Measurements from ENCODE around the gene CD63. TPM values are rescaled to one million over a fixed set of nuclear protein-coding genes. Genes with fewer than 3 reads are reported as not detected.

Gene CD63
- total and polyA plus RNA-seq, 2 of the 13 experiments (the other 11 are each of a cell fraction or from before 2014, with no cell fraction given): 234 to 277 TPM

GRCh38 chr12:55728939-55729818 is at the start of gene CD63 (continued):
- no peak for TF ChIP-seq BRD4 (CRISPR knock-in tag; IDR thresholded peaks at IDR 0.05)
- peak; percentile 26 for TF ChIP-seq HNRNPLL (IDR thresholded peaks at IDR 0.05; ENCODE audit: low read depth, low read length, poor library complexity, severe bottlenecking)
- TF ChIP-seq, protein P1, sequence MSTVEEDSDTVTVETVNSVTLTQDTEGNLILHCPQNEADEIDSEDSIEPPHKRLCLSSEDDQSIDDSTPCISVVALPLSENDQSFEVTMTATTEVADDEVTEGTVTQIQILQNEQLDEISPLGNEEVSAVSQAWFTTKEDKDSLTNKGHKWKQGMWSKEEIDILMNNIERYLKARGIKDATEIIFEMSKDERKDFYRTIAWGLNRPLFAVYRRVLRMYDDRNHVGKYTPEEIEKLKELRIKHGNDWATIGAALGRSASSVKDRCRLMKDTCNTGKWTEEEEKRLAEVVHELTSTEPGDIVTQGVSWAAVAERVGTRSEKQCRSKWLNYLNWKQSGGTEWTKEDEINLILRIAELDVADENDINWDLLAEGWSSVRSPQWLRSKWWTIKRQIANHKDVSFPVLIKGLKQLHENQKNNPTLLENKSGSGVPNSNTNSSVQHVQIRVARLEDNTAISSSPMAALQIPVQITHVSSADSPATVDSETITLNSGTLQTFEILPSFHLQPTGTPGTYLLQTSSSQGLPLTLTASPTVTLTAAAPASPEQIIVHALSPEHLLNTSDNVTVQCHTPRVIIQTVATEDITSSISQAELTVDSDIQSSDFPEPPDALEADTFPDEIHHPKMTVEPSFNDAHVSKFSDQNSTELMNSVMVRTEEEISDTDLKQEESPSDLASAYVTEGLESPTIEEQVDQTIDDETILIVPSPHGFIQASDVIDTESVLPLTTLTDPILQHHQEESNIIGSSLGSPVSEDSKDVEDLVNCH (CRISPR knock-in tag; IDR thresholded peaks at IDR 0.05): no peak
- no peak for TF ChIP-seq GZF1 (CRISPR knock-in tag; IDR thresholded peaks at IDR 0.05)
- no peak for TF ChIP-seq ZNF362 (CRISPR knock-in tag; IDR thresholded peaks at IDR 0.05; ENCODE audit: borderline replicate concordance)
- TF ChIP-seq ZNF142 (CRISPR knock-in tag; IDR thresholded peaks at IDR 0.05): no peak
- TF ChIP-seq ZNF780A (CRISPR knock-in tag; IDR thresholded peaks at IDR 0.05): 0 out of 2 replicates have a peak, but pooled peaks have one; percentile 38
- TF ChIP-seq, protein P2, sequence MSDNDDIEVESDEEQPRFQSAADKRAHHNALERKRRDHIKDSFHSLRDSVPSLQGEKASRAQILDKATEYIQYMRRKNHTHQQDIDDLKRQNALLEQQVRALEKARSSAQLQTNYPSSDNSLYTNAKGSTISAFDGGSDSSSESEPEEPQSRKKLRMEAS (IDR thresholded peaks at IDR 0.05): peak; percentile 92
- no peak for TF ChIP-seq TCF7L2 (IDR thresholded peaks at IDR 0.05; ENCODE audit: low read depth, low read length)
- peak; percentile 49; the same call in 1 of the 2 replicates for TF ChIP-seq KAT8 (CRISPR knock-in tag; IDR thresholded peaks at IDR 0.05)
- TF ChIP-seq ZNF768 (CRISPR knock-in tag; IDR thresholded peaks at IDR 0.05): peak; percentile 37; the same call in 1 of the 2 replicates
- no peak for TF ChIP-seq RFXANK (CRISPR knock-in tag; IDR thresholded peaks at IDR 0.05)
- no peak for TF ChIP-seq PBX3 (CRISPR knock-in tag; IDR thresholded peaks at IDR 0.05; ENCODE audit: borderline replicate concordance)
- no peak for TF ChIP-seq GMEB2 (CRISPR knock-in tag; IDR thresholded peaks at IDR 0.05; ENCODE audit: low read depth)
- TF ChIP-seq TEF (CRISPR knock-in tag; IDR thresholded peaks at IDR 0.05): no peak

All from HepG2 (cell line).